Endodermal cell (in vitro differentiated cells): ENCODE results near the gene UCK1. TPM values are rescaled to one million over a fixed set of nuclear protein-coding genes. Genes with fewer than 3 reads are reported as not detected.

Experiments
- DNase-seq: peaks from one replicate; pipeline ENCODE4 v3.0.0-alpha.2; 2017
- H3K27ac ChIP-seq: 2 replicates; pipeline ENCODE4 v1.5.1; 2013; ENCODE audit warnings: mild to moderate bottlenecking, low read depth, low read length, moderate library complexity
- H3K27me3 ChIP-seq: 2 replicates; pipeline ENCODE4 v1.6.1; 2013; ENCODE audit warnings: mild to moderate bottlenecking, low read length, moderate library complexity; ENCODE audit not compliant: insufficient read depth, control insufficient read depth, poor library complexity, severe bottlenecking
- H3K36me3 ChIP-seq: 2 replicates; pipeline ENCODE4 v1.7.0; 2013; ENCODE audit warnings: mild to moderate bottlenecking, low read length, moderate library complexity; ENCODE audit not compliant: control insufficient read depth, insufficient read depth
- H3K4me1 ChIP-seq: one replicate; pipeline ENCODE4 v1.7.0; 2013; ENCODE audit warnings: low read length; ENCODE audit not compliant: control insufficient read depth, insufficient read depth
- H3K4me3 ChIP-seq: 2 replicates; pipeline ENCODE4 v1.5.1; 2013; ENCODE audit warnings: mild to moderate bottlenecking, low read length, moderate library complexity
- H3K9ac ChIP-seq: 2 replicates; pipeline ENCODE4 v1.6.1; 2013; ENCODE audit warnings: mild to moderate bottlenecking, low read length, moderate library complexity; ENCODE audit not compliant: poor library complexity, severe bottlenecking; ENCODE audit errors: extremely low read depth
- H3K9me3 ChIP-seq: 2 replicates; pipeline ENCODE4 v1.6.1; 2013; ENCODE audit warnings: mild to moderate bottlenecking, low read length, moderate library complexity; ENCODE audit not compliant: control insufficient read depth
- H3K27ac Mint-ChIP-seq: 2 replicates; pipeline ENCODE4 v1.8.0; 2020; ENCODE audit warnings: mixed read lengths
- H3K27me3 Mint-ChIP-seq: 2 replicates; pipeline ENCODE4 v1.8.0; 2021; ENCODE audit warnings: mild to moderate bottlenecking, mixed read lengths; ENCODE audit not compliant: insufficient read depth
- H3K36me3 Mint-ChIP-seq: 2 replicates; pipeline ENCODE4 v1.8.0; 2020; ENCODE audit warnings: low read depth, mixed read lengths
- H3K4me1 Mint-ChIP-seq: 2 replicates; pipeline ENCODE4 v1.8.0; 2020; ENCODE audit warnings: mixed read lengths
- H3K4me3 Mint-ChIP-seq: 2 replicates; pipeline ENCODE4 v1.8.0; 2020; ENCODE audit warnings: mild to moderate bottlenecking, moderate library complexity, mixed read lengths
- H3K9me3 Mint-ChIP-seq: 2 replicates; pipeline ENCODE4 v1.8.0; 2020; ENCODE audit warnings: mild to moderate bottlenecking, mixed read lengths
- WGBS, 2 experiments: methylation state at CpG; one replicate each; pipeline versions ENCODE4 v1.1.5 to v1.1.7; 2013; ENCODE audit warnings: missing lambda C conversion rate in 2 of 2, mixed read lengths in 1 of 2; ENCODE audit not compliant: insufficient coverage in 1 of 2, insufficient read length in 1 of 2; 5-methylcytosine and 5-hydroxymethylcytosine counted together
- long read RNA-seq, 4 experiments: library from polyadenylated mRNA in 2 of 4; library from RNA in 1 of 4; library from capped mRNA in 1 of 4; stranded (forward) in 3 of 4; unstranded in 1 of 4; transcript quantifications; one replicate each; pipeline ENCODE4 v2.0.0, GENCODE V29; 2020 to 2021; ENCODE audit warnings: inconsistent platforms in 1 of 4
- polyA plus RNA-seq, 2 experiments: library from polyadenylated mRNA; stranded (reverse); fragments of 50-300 nt; gene quantifications; one replicate each; pipeline ENCODE4 v1.2.3, GENCODE V29; 2013
- total RNA-seq, 2 donors: library from RNA; stranded (reverse); fragmentation: NEBNext Ultra II Directional in 1 of 2; extraction: Animal tissue kit (Norgen Biotek cat#: 25700) in 1 of 2; gene quantifications; 2 replicates in 1 of 2; 3 replicates in 1 of 2; pipeline ENCODE4 v1.2.1, GENCODE V29; 2021
- TF ChIP-seq, protein P1 (sequence below): fragments of 200-600 bp; sonication (generic); conservative IDR thresholded peaks from 2 replicates; pipeline ENCODE4 v1.5.0; 2021; ENCODE audit warnings: antibody characterized with exemption, mild to moderate bottlenecking

The UCK1 gene
- 10 to 100 TPM; 37.9 to 42.9 TPM for total RNA-seq
- 28.4 TPM for polyA plus RNA-seq (2013, experiment 1 of 2)
- 23.8 TPM for polyA plus RNA-seq (2013, experiment 2 of 2)
- long read RNA-seq, experiment 1, transcript UCK1-204 (7 exons, 2,167 nt) = major isoform, 20 of 36 reads
- long read RNA-seq, experiment 1, partial matches to known transcripts = 6 of 36 reads
- long read RNA-seq, experiment 1, other reads (novel, unspliced or antisense) = 7 of 36 reads
- long read RNA-seq, experiment 2, transcript UCK1-204 (7 exons, 2,167 nt) = major isoform, 85 of 127 reads
- long read RNA-seq, experiment 2, partial matches to known transcripts = 7 of 127 reads
- long read RNA-seq, experiment 2, other reads (novel, unspliced or antisense) = 30 of 127 reads
- long read RNA-seq, experiment 3, transcript UCK1-204 (7 exons, 2,167 nt) = major isoform, 220 of 299 reads
- long read RNA-seq, experiment 3, transcript UCK1-202 (7 exons, 2,051 nt) = minor isoform, 12 of 299 reads
- long read RNA-seq, experiment 3, transcript UCK1-209 (7 exons, 788 nt) = minor isoform, 7 of 299 reads
- long read RNA-seq, experiment 3, partial matches to known transcripts = 6 of 299 reads
- long read RNA-seq, experiment 3, other reads (novel, unspliced or antisense) = 51 of 299 reads
- long read RNA-seq, experiment 4, transcript UCK1-204 (7 exons, 2,167 nt) = major isoform, 62 of 82 reads
- long read RNA-seq, experiment 4, partial matches to known transcripts = 6 of 82 reads
- long read RNA-seq, experiment 4, other reads (novel, unspliced or antisense) = 10 of 82 reads

DNA sequence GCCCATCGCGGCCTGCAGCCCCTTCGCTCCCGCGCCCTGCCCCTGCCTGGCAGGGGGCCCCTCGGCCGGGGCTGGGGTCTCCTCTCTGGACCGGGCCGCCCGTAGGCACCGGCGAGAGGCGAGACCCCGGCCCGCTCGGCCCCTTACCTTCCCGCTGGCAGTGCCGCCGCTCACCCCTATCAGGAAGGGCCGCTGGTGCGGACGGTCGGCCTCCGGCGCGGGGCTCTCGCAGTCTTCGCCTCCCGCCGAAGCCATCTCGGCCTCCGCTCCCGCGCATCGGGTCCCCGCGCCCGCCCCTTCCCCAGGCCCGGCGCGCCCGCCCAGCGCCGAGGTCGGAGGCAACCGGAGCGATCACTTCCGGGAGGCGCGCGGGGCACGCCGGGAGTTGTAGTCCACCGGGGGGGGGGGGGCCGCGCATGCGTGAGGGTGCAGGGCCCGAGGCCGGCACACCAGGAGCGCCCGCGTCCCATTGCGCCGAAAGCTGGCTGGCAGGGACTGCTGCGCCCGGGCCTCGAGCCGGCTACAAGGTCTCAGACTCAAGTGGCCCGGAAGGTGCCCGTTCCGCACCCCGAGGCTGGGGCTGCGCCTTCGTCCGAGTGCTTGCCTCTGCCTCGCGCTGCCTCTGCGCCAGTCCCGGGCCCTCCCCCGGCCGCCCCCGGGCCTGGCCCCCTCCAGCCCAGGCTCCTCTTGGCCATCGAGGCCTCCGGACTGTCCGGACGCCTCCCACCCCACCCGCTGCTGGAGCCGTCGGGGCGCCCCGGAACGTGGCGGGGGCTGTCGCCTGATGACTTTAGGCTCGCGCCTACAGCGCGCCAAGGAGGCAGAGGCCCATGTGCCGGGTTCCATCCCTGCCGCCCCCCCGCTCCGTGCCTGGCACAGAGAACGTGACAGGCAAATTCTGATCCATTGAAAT, at the start of gene UCK1:
Gene UCK1 (minus strand): TSS at position 344 of the 913 bp plus-strand sequence. CDS start 89 bp downstream, at position 255.
- H3K27ac ChIP-seq = no peak within 1 kb of the TSS

DNA sequence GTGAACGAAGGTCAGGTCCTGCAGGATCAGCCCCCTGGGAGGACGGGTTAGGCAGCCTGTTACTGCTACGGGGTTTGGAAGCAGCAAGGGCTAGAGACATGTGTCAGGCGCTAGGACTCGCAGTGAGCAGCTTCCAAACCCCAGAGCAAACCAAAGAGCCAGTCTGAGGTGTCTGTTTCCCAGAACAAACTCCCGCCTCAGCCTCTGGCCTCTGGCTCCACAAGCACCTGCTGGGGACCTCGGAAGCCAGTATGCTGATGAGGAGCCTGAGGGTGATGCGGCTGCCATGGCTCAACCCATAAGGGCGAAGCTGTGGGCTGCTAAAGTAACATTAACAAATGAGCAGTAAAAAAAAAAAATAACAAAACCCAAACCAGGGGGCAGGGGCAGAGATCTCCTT, 49.3 kb upstream of the UCK1 start:
- Histone ChIP-seq H3K9ac (no peak overlapping the region), H3K4me3 (no peak overlapping the region), H3K27ac (no peak overlapping the region), H3K9me3 (no peaks in the 10 kb centered on the region), H3K36me3 (peaks cover 21% of the 10 kb centered on the region), H3K4me1 (no peaks in the 10 kb centered on the region), H3K27me3 (no peaks in the 10 kb centered on the region)
- no peak overlapping the region for H3K27ac Mint-ChIP-seq
- H3K36me3 Mint-ChIP-seq = peaks cover 51% of the 10 kb centered on the region
- H3K27me3 Mint-ChIP-seq = no peaks in the 10 kb centered on the region
- WGBS, 2 experiments = 93 to 96% methylated on average over 7 to 8 of the region's 9 CpGs
- no peak for DNase-seq
- no peaks in the 10 kb centered on the region for H3K4me1 Mint-ChIP-seq
- TF ChIP-seq, protein P1, sequence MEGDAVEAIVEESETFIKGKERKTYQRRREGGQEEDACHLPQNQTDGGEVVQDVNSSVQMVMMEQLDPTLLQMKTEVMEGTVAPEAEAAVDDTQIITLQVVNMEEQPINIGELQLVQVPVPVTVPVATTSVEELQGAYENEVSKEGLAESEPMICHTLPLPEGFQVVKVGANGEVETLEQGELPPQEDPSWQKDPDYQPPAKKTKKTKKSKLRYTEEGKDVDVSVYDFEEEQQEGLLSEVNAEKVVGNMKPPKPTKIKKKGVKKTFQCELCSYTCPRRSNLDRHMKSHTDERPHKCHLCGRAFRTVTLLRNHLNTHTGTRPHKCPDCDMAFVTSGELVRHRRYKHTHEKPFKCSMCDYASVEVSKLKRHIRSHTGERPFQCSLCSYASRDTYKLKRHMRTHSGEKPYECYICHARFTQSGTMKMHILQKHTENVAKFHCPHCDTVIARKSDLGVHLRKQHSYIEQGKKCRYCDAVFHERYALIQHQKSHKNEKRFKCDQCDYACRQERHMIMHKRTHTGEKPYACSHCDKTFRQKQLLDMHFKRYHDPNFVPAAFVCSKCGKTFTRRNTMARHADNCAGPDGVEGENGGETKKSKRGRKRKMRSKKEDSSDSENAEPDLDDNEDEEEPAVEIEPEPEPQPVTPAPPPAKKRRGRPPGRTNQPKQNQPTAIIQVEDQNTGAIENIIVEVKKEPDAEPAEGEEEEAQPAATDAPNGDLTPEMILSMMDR = no peak
- no peak overlapping the region for H3K4me3 Mint-ChIP-seq
- no peaks in the 10 kb centered on the region for H3K9me3 Mint-ChIP-seq

More for the DNA sequence above, at the start of gene UCK1:
- Mint-ChIP-seq H3K4me1 (peaks cover 10% of the 10 kb centered on the region), H3K27ac (peak within 1 kb of the TSS; percentile 76), H3K9me3 (peaks cover under 1% of the 10 kb centered on the region), H3K36me3 (peaks cover 20% of the 10 kb centered on the region), H3K27me3 (no peaks in the 10 kb centered on the region), H3K4me3 (peak within 1 kb of the TSS; percentile 76)
- peaks cover 29% of the 10 kb centered on the region for H3K36me3 ChIP-seq
- H3K27me3 ChIP-seq = no peaks in the 10 kb centered on the region
- peaks cover 5% of the 10 kb centered on the region for H3K4me1 ChIP-seq
- peak; percentile 95 for DNase-seq
- 19 to 49% methylated on average over 28 to 103 of the region's 103 CpGs for WGBS, 2 experiments
- H3K9ac ChIP-seq = peak within 1 kb of the TSS; percentile 56
- H3K4me3 ChIP-seq = peak within 1 kb of the TSS; percentile 85
- H3K9me3 ChIP-seq = no peaks in the 10 kb centered on the region
- TF ChIP-seq, protein P1 = no peak

DNA sequence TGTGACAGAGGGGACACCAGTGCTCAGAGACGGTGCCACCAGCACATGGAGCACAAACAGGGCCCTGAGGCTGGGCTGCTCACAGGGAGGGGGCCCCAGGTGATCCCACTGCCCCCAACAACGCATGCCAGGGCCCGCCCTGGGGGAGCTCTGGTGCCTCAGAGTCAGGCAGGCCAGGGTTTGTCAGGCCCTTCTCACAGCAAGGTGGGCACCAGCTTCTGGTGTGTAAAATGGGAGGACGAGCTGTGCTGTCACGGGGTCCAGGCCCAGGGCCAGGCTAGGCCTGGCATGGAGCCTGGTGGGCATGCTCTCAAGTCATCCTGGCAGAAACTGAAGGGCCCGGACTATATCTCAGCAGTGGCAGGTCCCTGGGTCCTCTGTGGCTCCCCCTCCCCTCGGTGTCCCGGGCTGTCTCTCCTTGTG, 48.7 kb upstream of the UCK1 start:
- no peak overlapping the region for H3K27ac ChIP-seq
- TF ChIP-seq, protein P1 = no peak
- H3K4me1 ChIP-seq = no peaks in the 10 kb centered on the region
- no peak overlapping the region for H3K27ac Mint-ChIP-seq
- H3K4me1 Mint-ChIP-seq = no peaks in the 10 kb centered on the region
- H3K36me3 Mint-ChIP-seq = peaks cover 45% of the 10 kb centered on the region
- H3K4me3 Mint-ChIP-seq = no peak overlapping the region
- H3K9me3 Mint-ChIP-seq = no peaks in the 10 kb centered on the region
- H3K27me3 ChIP-seq = no peaks in the 10 kb centered on the region
- WGBS, 2 experiments = 92 to 100% methylated on average over 6 to 8 of the region's 8 CpGs
- no peak for DNase-seq
- no peak overlapping the region for H3K4me3 ChIP-seq
- peaks cover 23% of the 10 kb centered on the region for H3K36me3 ChIP-seq
- no peak overlapping the region for H3K9ac ChIP-seq
- no peaks in the 10 kb centered on the region for H3K27me3 Mint-ChIP-seq
- no peaks in the 10 kb centered on the region for H3K9me3 ChIP-seq
